Measurements from ENCODE around the gene SCAANT1. TPM values are rescaled to one million over a fixed set of nuclear protein-coding genes. Genes with fewer than 3 reads are reported as not detected.

The SCAANT1 gene
- total RNA-seq, 1 experiment from 2014 or later: not detected

DNA sequence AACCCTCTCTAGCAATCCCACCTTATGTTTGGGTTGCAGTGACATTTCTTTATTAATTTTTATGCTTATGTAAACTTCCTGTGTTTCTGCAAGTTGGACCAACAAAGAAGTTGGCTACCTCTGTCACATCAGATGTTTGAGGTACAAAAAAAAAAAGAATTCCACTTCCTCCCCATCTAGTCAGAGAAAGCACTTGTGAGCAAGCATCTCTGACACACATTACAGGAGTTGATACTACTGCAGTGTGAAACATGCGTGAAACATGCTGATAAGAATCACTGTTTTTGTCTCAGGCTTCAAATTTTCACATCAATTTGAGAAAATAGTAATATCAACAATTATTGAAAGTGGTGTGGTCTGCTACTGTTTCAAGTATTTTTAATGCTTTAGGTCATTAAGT is 1.3 kb downstream of the SCAANT1 start:
- no peaks in the 10 kb centered on the region; a peak in 1 of 5 replicates for H3K9me3 Mint-ChIP-seq
- H2AFZ ChIP-seq (ENCODE audit: low read length): no peak overlapping the region
- H3K9ac ChIP-seq (ENCODE audit: extremely low read depth, insufficient read length, low read length): no peak overlapping the region

More for the DNA sequence above, 1.3 kb downstream of the SCAANT1 start:
- H3K4me1 Mint-ChIP-seq: peaks cover 21 to 26% of the 10 kb centered on the region in 2 experiments
- H3K4me2 ChIP-seq (ENCODE audit: insufficient read depth, insufficient read length, low read length): peak overlapping the region; percentile 92
- H3K4me3 Mint-ChIP-seq: peak overlapping the region; percentile 72 to 84
- H3K14ac ChIP-seq (ENCODE audit: insufficient read depth, low read length): no peak overlapping the region
- no peaks in the 10 kb centered on the region for H3K79me2 ChIP-seq (ENCODE audit: insufficient read depth, low read length)
- H2BK120ac ChIP-seq (ENCODE audit: low read depth, low read length, poor library complexity, severe bottlenecking): no peak overlapping the region
- H3K23ac ChIP-seq (ENCODE audit: insufficient read length, low read depth, low read length): no peak overlapping the region
- WGBS (ENCODE audit: extremely low coverage, insufficient read length, low lambda C conversion rate): no CpG with 5 or more reads among the region's 1 CpG
- H4K8ac ChIP-seq (replicated peaks; ENCODE audit: insufficient read length, low read depth, low read length): no peak overlapping the region
- H3K18ac ChIP-seq (ENCODE audit: insufficient read length, low read depth, low read length): no peak overlapping the region
- no peak overlapping the region for H4K5ac ChIP-seq (ENCODE audit: insufficient read length, low read depth, low read length)
- no peak overlapping the region for H2AK5ac ChIP-seq (ENCODE audit: insufficient read length, low read length)
- H3K4me1 ChIP-seq (ENCODE audit: insufficient read depth, low read length): no peaks in the 10 kb centered on the region
- TF ChIP-seq, protein P1, sequence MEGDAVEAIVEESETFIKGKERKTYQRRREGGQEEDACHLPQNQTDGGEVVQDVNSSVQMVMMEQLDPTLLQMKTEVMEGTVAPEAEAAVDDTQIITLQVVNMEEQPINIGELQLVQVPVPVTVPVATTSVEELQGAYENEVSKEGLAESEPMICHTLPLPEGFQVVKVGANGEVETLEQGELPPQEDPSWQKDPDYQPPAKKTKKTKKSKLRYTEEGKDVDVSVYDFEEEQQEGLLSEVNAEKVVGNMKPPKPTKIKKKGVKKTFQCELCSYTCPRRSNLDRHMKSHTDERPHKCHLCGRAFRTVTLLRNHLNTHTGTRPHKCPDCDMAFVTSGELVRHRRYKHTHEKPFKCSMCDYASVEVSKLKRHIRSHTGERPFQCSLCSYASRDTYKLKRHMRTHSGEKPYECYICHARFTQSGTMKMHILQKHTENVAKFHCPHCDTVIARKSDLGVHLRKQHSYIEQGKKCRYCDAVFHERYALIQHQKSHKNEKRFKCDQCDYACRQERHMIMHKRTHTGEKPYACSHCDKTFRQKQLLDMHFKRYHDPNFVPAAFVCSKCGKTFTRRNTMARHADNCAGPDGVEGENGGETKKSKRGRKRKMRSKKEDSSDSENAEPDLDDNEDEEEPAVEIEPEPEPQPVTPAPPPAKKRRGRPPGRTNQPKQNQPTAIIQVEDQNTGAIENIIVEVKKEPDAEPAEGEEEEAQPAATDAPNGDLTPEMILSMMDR (conservative IDR thresholded peaks at IDR 0.05): no peak
- H2BK5ac ChIP-seq (ENCODE audit: insufficient read length, low read length): no peak overlapping the region
- peaks cover 10% of the 10 kb centered on the region for H3K23me2 ChIP-seq (ENCODE audit: insufficient read length, low read depth, low read length, poor library complexity, severe bottlenecking)
- H2BK12ac ChIP-seq (ENCODE audit: insufficient read length, low read depth, low read length): no peak overlapping the region
- H3K79me1 ChIP-seq (ENCODE audit: insufficient read depth, low read depth, low read length, poor library complexity, severe bottlenecking): no peaks in the 10 kb centered on the region
- H3K27me3 ChIP-seq (ENCODE audit: insufficient read depth, low read length): no peaks in the 10 kb centered on the region
- peaks cover 7 to 14% (median 12%) of the 10 kb centered on the region in 3 experiments for H3K36me3 Mint-ChIP-seq (ENCODE audit: insufficient read depth in 1 of 3, low read depth in 3 of 3)
- no peak overlapping the region for H2BK15ac ChIP-seq (ENCODE audit: low read depth, low read length)
- no peak overlapping the region for H3T11ph ChIP-seq (ENCODE audit: low read length)
- no peak overlapping the region for H2BK20ac ChIP-seq (ENCODE audit: low read depth, low read length, poor library complexity, severe bottlenecking)
- H3K9me3 ChIP-seq (ENCODE audit: control insufficient read depth, low read depth, low read length): no peaks in the 10 kb centered on the region
- no peak for DNase-seq
- H3K27ac ChIP-seq (ENCODE audit: insufficient read length, low read depth, low read length): no peak overlapping the region
- H4K91ac ChIP-seq (ENCODE audit: insufficient read length, low read depth, low read length): no peak overlapping the region
- no peak overlapping the region for H3K56ac ChIP-seq (ENCODE audit: insufficient read length, low read depth, low read length)
- H3K27me3 Mint-ChIP-seq (ENCODE audit: low read depth): no peaks in the 10 kb centered on the region; the same call in none of the 2 replicates
- no peak overlapping the region for H3K4ac ChIP-seq (ENCODE audit: low read depth, low read length)
- no peaks in the 10 kb centered on the region for H4K20me1 ChIP-seq (ENCODE audit: control insufficient read depth, insufficient read depth, insufficient read length)
- H3K27ac Mint-ChIP-seq: no peak overlapping the region

Measured in H9 (cell line).